Measurements from ENCODE around the gene PEAK1.

DNA sequence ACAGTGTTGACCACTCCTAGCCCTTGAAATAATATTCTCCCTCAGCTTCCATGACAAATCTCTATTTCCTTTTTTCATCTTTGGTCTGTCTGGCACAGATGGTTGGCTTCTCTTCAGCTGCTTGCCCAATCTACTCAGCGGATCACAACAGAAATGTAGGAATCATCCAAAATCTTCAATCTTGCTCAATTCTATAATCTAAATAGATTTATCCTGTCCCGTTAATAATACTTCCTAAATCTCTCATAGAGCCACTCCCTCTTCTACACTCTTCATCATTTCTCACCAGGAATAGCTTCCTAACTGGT, 3.8 kb downstream of the PEAK1 start:
- TF ChIP-seq SNAI2 (CRISPR knock-in tag; IDR thresholded peaks at IDR 0.05) (no peak), ZNF565 (CRISPR knock-in tag; conservative IDR thresholded peaks at IDR 0.05; ENCODE audit: low read depth) (no peak), ZFP30 (CRISPR knock-in tag; IDR thresholded peaks at IDR 0.05) (no peak), CSDC2 (CRISPR knock-in tag; IDR thresholded peaks at IDR 0.05) (no peak), ZFP3 (CRISPR knock-in tag; IDR thresholded peaks at IDR 0.05) (no peak), ESRRG (CRISPR knock-in tag; IDR thresholded peaks at IDR 0.05) (no peak), ARNTL (CRISPR knock-in tag; IDR thresholded peaks at IDR 0.05; ENCODE audit: borderline replicate concordance, low read depth) (no peak), ZNF70 (CRISPR knock-in tag; IDR thresholded peaks at IDR 0.05) (no peak), TCF4 (CRISPR knock-in tag; IDR thresholded peaks at IDR 0.05; ENCODE audit: borderline replicate concordance) (no peak), GLIS3 (CRISPR knock-in tag; IDR thresholded peaks at IDR 0.05) (no peak), RARB (CRISPR knock-in tag; IDR thresholded peaks at IDR 0.05) (no peak)
- TF ChIP-seq, protein P1, sequence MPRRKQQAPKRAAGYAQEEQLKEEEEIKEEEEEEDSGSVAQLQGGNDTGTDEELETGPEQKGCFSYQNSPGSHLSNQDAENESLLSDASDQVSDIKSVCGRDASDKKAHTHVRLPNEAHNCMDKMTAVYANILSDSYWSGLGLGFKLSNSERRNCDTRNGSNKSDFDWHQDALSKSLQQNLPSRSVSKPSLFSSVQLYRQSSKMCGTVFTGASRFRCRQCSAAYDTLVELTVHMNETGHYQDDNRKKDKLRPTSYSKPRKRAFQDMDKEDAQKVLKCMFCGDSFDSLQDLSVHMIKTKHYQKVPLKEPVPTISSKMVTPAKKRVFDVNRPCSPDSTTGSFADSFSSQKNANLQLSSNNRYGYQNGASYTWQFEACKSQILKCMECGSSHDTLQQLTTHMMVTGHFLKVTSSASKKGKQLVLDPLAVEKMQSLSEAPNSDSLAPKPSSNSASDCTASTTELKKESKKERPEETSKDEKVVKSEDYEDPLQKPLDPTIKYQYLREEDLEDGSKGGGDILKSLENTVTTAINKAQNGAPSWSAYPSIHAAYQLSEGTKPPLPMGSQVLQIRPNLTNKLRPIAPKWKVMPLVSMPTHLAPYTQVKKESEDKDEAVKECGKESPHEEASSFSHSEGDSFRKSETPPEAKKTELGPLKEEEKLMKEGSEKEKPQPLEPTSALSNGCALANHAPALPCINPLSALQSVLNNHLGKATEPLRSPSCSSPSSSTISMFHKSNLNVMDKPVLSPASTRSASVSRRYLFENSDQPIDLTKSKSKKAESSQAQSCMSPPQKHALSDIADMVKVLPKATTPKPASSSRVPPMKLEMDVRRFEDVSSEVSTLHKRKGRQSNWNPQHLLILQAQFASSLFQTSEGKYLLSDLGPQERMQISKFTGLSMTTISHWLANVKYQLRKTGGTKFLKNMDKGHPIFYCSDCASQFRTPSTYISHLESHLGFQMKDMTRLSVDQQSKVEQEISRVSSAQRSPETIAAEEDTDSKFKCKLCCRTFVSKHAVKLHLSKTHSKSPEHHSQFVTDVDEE (CRISPR knock-in tag; IDR thresholded peaks at IDR 0.05), result no peak
- TF ChIP-seq, protein P2, sequence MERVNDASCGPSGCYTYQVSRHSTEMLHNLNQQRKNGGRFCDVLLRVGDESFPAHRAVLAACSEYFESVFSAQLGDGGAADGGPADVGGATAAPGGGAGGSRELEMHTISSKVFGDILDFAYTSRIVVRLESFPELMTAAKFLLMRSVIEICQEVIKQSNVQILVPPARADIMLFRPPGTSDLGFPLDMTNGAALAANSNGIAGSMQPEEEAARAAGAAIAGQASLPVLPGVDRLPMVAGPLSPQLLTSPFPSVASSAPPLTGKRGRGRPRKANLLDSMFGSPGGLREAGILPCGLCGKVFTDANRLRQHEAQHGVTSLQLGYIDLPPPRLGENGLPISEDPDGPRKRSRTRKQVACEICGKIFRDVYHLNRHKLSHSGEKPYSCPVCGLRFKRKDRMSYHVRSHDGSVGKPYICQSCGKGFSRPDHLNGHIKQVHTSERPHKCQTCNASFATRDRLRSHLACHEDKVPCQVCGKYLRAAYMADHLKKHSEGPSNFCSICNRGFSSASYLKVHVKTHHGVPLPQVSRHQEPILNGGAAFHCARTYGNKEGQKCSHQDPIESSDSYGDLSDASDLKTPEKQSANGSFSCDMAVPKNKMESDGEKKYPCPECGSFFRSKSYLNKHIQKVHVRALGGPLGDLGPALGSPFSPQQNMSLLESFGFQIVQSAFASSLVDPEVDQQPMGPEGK (CRISPR knock-in tag; IDR thresholded peaks at IDR 0.05; ENCODE audit: borderline replicate concordance), result no peak

Measured in SK-N-SH treated with all-trans-retinoic acid at 6 μM for 48 hours (cell line).